Measurements from ENCODE around the gene GAS2L2.

Gene GAS2L2

DNA sequence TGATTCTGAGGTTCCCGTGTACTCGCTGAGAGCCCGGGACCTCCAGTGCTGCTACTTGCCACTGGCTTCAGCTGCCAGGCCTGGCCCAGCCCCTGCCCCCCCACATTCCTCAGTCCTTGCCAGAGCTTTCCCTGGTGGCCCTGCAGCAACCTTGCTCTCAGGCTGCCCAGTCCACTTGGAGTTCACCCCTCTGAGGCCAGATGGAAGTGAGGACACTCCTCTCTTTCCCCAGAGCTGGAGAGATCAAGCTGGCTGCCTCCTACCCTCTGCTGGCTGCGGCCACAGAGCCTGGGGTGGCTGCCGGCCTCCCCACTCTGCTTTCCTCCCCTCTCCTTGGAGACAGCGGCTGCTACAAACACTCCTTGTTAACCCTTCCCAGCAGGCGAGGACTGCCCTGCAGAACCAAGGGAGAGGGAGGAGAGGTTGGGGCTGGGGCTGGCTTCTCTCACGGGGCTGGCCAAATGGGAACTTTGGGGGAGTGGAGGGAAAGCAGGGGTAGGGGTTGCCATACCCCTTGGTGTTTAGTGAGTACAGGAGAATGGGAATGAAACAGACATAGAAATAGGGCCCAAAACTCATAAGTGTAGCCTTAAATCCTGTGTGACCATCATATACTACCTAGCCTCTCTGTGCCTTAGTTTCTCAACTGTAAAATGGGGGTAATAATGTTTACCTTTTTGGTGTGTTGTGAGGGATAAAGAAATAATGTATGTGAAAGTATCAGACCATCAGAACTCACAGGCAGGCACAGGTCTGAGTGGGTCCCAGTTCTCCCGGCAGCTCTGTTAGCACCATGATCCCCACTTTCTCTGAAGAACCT is at the start of gene GAS2L2:
Gene GAS2L2, minus strand, starts transcription at position 295 of the 820 bp plus-strand sequence. CDS start 389 bp downstream, outside the sequence.
- no peak for DNase-seq (ENCODE audit: low spot score)

DNA sequence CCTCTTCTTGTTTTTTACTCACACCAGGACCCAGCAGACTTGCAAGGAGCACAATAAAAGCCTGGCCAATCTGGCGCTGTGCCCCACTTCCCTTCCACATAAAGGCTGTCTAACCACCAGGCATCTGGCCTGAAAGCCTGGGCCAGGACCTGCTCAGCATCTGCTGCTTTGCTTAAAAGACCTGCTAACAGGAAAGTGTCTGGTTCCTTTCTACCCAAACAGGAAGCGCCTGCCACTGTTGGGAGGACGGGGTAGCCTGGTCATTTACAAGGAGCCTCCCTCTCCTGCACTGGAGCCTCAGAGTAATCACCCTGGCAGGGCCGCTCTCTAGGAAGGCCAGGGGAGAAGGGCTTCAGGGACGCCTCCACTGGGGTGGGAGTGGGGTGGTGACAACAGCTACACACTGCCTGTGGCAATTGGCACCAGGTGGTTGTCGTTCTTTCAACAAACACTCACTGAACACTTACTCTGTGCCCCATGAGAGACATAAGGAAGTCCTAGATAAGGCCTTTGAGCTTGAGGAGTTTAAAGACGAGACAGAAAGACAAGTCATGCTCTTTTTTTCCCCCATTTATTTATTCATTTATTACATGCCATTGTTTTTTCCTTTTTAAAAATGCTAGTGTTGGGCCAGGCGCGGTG is 48.7 kb upstream of the GAS2L2 start:
- peak; percentile 70 for DNase-seq (ENCODE audit: low spot score)

DNA sequence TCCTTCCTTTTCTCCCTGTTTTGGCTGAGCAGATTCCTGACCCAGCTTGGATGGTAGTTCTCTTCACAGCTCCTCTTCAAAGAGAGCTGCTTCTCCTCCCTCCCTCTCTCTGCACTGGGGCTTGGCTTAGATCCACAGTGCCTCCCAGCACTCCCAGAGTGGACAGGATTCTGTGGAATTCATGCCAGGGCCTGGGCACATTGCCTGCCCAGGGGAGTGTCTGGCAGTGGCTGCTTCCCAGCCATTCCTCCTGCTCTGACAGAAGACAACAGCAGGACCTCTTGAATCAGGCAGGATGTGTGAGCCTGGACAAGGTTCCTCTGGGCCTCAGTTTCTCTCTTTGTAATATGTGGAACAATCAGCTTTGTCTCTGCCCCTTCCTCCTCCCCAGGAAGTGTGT is 46.9 kb upstream of the GAS2L2 start:
- DNase-seq (ENCODE audit: low spot score): peak; percentile 61

DNA sequence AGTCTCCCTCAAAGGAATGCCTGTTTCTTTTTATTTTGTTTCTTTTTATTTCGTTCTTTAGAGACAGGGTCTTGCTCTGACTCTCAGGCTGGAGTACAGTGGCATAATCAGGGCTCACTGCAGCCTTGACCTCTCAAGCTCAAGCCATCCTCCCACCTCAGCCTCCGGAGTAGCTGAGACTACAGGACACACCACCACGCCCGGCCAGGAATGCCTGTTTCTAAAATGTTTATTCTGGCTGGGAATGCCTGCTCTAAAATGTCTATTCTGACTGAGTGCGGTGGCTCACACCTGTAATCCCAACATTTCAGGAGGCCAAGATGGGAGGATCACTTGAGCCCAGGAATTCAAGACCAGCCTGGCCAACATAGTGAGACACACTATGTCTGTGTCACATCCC is 44.9 kb upstream of the GAS2L2 start:
- DNase-seq (ENCODE audit: low spot score): no peak

DNA sequence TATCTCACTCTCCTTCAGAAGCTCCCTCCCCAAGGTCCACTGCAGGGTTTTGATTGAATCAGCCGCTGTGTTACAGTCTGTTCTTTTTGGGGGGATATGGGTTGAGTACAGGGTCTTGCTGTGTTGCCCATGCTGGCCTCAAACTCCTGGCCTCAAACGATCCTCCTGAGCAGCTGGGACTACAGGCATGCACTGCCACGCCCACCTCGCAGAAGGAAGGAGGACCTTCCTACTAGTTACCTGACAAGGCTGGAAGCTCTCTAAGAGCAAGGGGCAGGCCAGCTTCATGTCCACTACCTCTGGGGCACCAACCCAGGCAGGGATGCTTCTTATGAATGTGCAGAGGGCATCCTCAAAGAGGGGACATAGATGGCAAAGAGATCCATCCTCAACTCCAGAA is 44.3 kb upstream of the GAS2L2 start:
- no peak for DNase-seq (ENCODE audit: low spot score)

DNA sequence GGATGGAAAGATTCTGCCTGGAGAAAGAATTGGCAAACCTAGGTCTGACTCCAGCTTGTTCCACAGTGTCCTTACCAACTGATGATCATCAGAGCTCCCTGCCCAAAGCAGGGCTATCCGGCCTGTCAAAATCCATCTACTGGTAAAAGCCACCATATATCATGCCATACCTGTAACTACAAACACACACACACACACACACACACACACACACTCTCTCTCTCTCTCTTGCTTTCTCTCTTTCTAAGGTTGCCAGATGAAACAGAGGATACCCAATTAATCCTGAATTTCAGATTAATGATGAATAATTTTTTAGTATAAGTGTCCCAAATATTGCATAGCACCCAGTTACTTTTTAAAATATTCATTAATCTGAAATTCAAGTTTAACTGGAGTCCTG is 43.9 kb upstream of the GAS2L2 start:
- no peak for DNase-seq (ENCODE audit: low spot score)

DNA sequence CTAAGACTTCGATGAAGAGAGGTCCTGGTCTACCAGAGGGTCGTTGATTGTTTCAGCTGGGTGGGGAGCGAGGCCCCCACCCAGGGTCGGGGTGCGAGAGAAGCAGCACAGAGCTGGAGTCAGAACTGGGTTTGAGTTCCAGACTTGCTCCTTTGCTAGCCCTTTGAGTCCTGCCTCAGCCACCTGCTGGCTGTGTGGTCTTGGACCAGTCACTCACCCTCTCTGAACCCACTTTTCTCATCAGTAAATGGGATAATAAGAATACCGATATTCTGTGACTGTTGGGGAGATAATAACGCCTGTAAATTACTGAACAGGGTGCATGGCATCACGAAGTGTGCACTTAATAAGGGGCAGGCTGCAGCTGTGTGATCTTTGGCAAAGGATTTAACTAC is 42.8 kb upstream of the GAS2L2 start:
- DNase-seq (ENCODE audit: low spot score): no peak

DNA sequence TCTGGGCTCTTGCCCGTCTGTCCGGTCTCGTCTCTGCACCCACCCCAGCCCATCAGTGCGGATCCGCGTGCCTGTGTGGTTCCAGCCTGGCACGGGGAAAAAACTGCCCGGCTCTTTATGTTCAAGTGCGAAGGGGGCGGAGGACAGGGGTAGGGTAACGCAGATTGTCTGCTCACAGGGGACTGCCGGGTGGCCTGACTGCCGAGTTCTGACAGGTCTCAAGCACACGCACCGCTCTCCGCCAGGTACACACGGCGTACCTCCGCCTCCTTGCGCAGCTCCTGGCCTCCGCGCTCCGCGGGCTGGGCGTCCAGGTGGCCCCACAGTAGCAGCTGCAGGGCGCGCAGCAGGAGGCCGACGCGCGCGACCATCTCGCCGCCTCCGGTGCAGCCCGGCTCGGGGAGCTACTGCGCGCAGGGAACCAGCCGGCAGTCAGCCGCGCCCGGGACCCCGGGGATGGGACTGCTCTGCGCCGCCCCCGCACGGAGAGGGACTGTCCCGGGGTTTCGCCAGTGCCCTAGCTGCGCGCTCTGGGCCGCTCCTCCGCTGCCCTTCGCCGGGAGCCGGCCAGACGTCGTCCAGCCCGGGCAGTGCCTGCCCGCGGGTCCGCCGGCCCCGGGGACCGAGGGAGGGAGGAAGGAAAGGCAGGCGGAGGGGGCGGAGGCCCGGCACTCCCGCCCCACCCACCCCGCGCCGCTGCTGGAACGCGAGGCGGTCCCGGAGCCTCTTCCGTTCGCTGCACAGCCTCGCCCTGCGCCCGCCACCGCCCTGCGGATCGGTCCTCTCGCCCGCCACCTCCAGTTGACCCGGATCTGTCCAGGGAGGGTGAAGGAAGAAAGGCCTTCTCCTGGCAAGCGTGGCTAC is 42.2 kb upstream of the GAS2L2 start, which contains the start of gene MMP28:
Gene MMP28, minus strand, starts transcription at position 635 of the 864 bp plus-strand sequence. Its CDS starts 264 bp downstream, at position 371.
- no peak for DNase-seq (ENCODE audit: low spot score)

DNA sequence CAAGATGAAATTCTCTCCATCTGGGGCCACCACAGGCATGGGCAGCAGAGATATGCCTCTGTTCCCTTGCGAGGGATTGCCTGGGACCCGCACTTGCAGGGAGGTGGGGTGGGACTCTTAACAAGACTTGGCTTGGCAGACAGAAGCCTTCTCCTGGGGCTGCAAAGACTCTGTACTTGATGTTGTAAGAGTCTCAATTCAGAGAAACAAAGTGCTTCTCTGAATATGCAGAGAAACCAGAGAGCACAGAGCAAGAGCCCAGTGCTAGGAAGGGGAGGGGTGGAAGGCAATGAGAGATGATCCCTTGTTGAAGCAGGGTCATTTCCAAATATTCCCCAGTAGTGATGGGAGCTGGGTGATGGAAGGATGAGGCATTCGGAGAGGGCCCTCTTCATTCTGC is 40.2 kb upstream of the GAS2L2 start:
- DNase-seq (ENCODE audit: low spot score): no peak

DNA sequence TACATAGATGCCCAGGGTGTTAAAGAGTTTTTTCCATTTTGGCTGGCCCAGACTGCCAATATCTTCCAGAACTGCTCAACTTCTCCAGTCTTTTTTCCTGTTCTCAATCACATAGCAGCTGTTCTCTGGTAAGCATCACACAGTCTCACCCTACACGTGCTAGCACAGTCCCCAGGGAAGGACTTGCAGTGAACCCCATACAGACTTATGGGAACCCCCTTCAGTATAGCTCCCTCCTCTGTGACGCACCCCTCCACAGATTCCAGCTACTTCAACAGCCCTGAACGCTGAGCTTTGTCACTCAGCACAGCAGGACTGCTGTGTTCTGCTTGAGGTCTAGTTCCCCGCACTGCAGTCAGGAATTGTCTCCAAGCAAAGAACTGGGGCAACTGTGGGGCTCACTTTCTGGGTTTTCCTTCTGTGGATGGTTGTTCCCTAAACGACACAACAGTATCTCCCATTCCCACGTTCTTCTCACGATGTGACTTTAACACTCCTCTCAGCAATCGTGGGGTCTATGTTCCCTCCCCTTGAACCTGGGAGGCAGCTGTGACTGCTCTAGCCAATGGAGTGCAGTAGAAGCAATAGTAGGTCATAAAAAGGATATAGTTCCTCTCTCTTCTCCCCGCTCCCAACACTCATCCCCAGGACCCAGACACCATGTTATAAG is 38.8 kb upstream of the GAS2L2 start:
- no peak for DNase-seq (ENCODE audit: low spot score)

DNA sequence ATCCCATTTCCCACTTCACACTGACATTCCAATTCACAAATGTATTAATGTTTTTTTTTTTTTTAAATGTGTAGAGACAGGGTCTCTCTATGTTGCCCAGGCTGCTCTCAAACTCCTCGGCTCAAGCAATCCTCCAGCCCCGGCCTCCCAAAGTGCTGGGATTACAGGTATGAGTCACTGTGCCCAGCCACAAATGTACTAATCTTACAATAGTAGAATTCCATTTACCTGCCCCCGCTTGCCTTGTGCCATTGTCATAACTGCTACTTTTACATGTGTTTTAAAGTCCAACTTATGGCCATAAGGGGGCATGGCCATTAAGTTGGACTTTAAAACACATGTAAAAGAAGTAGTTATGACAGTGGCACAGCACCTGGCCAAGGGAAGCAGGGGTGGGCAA is 37.8 kb upstream of the GAS2L2 start:
- no peak for DNase-seq (ENCODE audit: low spot score)

DNA sequence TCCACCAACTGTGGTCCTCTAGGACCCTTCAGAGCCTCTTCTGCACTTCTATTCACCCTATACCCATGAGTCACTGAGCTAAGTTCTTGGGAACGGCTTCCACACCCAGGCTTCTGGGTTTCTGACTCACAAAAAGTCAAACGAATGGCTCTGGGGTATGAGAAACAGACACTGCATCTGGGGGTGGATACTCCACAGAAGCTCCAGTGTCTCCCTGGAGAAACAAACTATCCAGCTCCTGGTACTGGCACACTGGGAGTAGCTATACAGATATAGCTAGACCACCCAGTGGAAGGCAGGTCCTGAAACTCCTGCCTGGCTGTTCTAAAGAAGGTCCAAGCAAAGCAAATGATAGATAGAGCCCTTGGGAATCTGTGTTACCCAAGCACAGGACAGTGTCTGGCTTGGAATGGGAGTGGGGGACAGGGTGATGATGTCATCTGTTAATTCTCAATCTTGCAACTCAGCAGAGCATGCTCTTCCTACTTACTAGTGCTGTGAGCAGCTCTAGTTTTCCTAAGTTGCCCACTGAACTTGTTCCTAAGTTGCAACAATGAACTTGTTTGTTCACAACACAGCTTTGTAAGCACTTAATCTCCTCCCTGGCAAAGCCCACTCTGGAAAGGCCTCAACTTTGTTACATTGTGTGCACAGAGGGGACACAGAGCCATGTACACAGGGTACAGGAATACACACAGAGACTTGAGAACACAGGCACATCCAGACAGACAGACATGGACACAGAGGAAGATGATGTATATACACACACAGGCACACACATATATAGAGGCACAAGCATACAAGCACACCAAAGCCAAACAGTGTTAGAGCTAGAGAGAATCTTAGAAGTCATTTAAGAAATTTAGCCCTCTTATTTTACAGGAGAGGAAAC is 35.7 kb upstream of the GAS2L2 start:
- no peak for DNase-seq (ENCODE audit: low spot score)

DNA sequence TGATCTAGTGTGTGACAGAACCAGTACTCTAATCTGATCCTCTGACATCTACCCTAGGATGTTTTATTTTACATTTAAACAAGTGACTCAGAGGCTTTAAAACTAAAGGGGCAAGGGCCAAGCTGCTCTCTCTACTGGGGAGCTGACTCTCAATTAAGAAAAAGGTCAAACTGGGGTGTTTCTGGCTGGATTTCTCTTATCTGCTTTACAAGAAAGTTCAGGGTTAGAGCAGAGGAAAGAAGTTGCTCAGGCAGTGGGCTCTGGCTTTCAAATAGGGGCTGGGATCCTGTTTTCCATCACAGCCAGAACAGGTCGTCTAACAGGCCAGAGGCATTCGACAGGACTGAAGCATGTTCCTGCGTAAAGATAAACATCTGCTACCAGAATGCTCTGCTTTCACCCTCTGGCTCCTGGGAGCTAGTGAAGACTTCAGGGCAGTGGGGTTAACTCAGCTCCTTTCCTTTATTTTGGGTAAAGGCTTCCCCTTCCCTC is 33.9 kb upstream of the GAS2L2 start:
- no peak for DNase-seq (ENCODE audit: low spot score)

DNA sequence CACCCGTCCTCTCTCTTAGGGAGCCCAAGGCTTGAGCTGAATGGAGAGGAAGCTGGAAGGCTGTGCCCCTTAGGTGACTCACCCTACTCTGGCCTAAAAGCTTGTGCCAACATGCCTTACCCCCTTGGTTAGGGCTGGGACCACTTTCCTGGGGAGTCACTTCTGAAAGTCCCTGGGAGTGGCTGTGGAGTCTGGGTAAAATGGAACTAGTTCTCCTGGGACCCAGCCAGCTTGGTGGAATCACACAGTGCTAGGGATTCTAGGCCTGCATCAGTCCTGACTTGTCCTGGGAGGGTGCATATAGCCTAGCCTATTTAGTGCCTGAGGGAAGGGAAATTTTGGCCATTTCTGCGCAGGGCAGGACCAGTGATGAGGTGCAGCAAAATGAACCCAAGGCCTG is 31.9 kb upstream of the GAS2L2 start:
- DNase-seq (ENCODE audit: low spot score): no peak

DNA sequence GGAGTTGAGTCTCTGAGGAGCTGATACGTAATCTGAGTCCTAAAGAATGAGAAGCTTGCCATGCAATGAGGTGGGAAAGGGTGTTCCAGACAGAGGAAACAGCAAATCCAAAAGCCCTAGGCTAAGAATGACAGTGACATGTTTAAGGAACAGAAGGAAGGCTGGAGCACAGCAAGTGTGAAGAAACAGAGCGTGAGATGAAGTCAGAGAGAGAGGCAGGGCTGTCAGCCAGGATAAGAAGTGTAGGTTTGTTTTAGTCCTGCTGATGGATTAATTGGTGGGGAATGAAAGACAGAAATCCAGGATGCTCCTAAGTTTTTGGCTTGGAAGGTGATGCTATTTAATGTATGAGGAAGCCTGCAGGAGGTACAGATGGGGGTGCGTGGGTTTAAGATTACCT is 27.9 kb upstream of the GAS2L2 start:
- DNase-seq (ENCODE audit: low spot score): no peak

DNA sequence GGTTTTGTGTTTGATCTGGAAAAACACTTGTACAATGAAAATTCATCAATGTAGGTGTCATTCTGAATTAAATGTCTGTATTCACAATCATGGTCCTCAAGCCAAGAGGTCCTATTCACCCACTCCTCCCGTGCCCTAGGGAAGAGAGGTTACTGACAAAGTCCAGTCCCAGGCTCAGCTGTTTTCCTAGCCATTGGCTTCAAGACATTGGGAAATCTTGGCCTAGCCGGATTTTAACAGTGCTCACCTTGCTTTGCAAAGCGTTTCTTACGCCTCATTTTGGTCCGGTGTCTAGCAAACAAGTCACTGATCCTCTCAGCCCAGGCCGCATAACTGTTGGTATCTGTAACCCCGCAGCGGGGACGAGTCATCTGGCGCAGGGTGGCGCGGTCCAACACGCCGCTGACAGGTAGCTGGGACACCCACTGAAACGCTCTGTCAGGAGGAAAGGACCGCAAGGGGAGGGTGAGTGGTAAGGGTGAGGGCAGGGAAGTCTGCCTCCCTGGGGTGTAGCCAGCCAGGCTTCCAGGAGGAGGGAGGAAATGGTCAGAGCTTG is 25.7 kb upstream of the GAS2L2 start:
- DNase-seq (ENCODE audit: low spot score): no peak

DNA sequence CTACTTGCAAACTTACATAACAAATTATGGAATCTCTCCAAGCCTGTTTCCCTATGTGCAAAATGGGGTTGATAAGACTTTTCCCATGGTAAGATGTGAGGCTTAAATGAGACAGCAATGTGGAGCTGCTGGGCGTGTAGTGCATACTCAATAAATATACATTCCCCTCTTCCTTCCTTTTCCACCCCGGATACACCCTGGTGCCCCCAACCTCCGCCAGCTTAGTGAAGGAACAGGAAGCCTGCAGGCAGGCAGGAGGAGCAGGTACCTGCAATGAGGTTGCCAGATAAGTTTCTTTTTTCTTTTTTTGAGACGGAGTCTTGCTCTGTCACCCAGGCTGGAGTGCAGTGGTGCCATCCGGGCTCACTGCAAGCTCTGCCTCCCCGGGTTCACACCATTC is 22.5 kb upstream of the GAS2L2 start:
- no peak for DNase-seq (ENCODE audit: low spot score)

DNA sequence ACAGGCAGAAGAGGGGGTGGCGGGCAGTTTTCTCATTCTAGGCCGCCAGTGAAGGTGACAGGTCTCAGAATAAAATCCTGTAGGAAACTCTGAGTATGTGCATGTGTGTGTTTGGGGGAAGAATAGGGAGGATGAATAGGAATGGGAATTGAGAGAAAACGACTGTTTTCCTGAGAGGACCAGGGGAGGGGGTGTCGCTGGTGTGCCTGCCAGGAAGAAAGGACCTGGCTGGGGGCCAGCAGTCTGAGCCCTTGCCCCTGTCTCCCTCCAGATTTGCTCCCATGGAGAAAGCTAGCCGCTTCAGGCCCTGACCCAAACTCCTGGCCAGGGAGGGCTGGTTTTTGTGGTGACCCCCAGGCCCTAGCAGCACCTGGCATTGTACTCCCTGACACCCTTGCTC is 22.0 kb upstream of the GAS2L2 start:
- DNase-seq (ENCODE audit: low spot score): no peak

DNA sequence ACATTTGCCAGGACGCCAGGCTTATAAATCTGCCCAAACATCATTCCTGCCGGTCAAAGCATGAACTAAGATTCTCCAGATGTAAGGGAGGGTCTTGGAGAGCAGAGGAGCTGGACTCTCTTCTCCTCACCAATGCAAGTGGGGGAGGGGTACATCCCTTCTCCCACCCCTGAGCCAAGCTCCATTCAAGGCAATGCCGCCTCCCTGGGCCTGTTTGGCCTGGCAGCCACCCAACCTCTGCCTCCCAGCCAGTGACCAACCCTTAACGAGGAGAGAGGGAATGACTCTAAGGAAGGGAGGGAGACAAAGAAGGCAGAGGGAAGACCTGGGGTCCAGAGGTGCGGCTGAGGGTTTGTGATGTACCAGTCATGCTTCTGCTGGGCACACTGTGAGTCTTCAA is 21.5 kb upstream of the GAS2L2 start:
- peak; percentile 48 for DNase-seq (ENCODE audit: low spot score)

DNA sequence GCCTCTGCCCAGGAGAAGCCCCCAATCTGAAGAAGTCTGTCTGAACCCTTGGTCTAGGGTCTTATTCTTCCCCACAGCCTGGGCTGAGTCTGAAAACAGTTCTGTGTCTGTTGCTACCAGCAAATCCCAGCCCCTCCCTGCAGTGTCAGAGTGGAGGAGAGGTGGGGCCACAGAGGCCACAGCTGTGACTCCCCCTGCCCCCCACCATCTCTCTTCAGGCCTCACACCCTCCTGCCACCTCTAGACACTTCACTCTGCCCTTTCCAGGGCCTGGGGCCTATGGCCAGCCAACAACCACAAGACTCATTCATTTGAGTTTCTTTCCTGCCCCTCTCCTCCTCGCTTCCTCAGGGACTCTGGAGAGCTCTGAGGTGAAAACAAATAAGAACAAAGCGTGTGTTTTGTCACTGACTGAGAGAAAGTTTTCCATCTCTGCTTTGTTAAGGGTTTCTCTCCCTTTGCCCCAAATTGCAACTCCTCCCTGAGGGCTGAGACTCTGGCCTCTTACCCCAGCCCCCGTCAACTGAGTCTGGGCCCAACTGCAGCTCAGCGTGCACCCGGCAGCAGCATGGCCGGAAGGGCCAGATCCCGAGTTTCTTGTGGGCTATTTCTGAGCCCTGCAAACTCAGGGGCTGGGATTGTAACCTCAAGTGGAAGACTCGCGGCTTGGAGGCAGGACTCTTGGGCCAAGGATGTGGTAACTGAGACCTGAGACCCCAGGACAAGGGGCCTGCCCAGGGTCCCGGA is 20.8 kb upstream of the GAS2L2 start:
- DNase-seq (ENCODE audit: low spot score): no peak

Data from globus pallidus (tissue), 1 donor.